SK-N-SH treated with all-trans-retinoic acid at 6 μM for 48 hours (cell line): ENCODE measurements around the gene DYRK3.

Experiments
- CSDC2 ChIP-seq: fragments of 250-450 bp; sonication (Bioruptor Pico); IDR thresholded peaks from 2 replicates; pipeline ENCODE4 v1.5.0; 2020; ENCODE audit warnings: mild to moderate bottlenecking, moderate library complexity
- RARB ChIP-seq: fragments of 250-450 bp; sonication (Bioruptor Pico); IDR thresholded peaks from 2 replicates; pipeline ENCODE4 v1.8.0; 2021; ENCODE audit warnings: mild to moderate bottlenecking, moderate library complexity
- ZC3H10 ChIP-seq: fragments of 250-450 bp; sonication (Bioruptor Pico); IDR thresholded peaks from 2 replicates; pipeline ENCODE4 v1.5.1; 2021; ENCODE audit warnings: mild to moderate bottlenecking, moderate library complexity
- ZFP30 ChIP-seq: fragments of 450-650 bp; formaldehyde crosslinking; IDR thresholded peaks from 2 replicates; pipeline ENCODE4 v1.5.0; 2022; ENCODE audit warnings: mild to moderate bottlenecking, moderate library complexity
- ZNF565 ChIP-seq: fragments of 450-650 bp; formaldehyde crosslinking; conservative IDR thresholded peaks from 2 replicates; pipeline ENCODE4 v1.5.0; 2020; ENCODE audit warnings: low read depth, mild to moderate bottlenecking, moderate library complexity
- ZNF8 ChIP-seq: fragments of 450-650 bp; formaldehyde crosslinking; IDR thresholded peaks from 2 replicates; pipeline ENCODE4 v1.5.0; 2020; ENCODE audit warnings: mild to moderate bottlenecking, moderate library complexity

DNA sequence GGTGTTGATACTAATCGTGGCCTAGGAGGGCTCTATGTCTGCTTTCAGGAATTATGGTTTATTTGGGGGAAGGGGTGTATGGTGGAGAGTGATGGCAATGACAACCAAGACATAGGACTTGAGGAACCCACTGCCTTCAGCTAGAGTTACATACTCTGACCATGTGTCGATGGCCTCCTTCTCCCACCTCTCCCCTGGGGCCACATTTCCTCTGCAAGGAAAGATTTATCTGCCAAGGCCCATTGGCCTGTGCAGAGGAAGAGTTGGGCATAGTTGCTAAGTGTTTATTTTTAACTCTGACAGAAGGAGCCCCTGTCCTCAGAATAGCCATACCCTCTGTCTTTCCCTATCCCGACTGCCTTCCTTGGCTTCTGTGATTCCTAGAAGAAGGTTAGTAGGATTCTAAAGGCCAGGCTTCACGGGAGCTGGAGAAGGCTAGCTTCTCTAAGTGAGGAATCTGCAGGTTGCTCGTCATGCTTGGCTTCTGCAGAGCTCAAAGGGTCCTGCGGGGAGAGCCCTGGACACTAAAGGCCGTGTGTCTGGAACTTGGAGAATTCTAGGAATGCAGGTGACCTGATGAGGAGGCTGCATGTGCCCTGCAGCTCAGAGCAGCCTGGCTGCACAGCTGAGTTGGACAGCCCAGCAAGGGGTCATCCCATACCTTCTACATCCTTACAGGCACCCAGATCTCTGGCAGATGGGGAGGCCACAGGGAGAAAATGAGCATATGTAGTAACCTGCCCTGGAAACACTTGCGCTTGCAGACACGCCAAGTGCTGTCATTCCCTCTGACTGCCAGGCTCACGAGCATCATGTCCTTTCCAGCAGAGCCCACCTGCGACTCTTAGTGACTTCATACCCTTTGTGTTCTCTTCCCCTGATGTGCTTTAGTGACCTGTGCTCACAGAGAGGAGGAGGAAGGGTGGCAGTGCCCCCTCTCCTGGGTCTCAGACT lies 59.1 kb downstream of the DYRK3 start:
- TF ChIP-seq CSDC2 (no peak), ZNF8 (CRISPR knock-in tag) (no peak), ZFP30 (CRISPR knock-in tag) (no peak), ZC3H10 (CRISPR knock-in tag) (no peak), ZNF565 (CRISPR knock-in tag) (no peak), RARB (CRISPR knock-in tag) (no peak)
